HepG2 (cell line): ENCODE data around the gene ZNF846. TPM values are rescaled to one million over a fixed set of nuclear protein-coding genes. Genes with fewer than 3 reads are reported as not detected.

Experiments
- HNF1A ChIP-seq, 2 experiments: sonication (generic) in 1 of 2; formaldehyde crosslinking in 1 of 2; IDR thresholded peaks; 2 replicates each; pipeline versions ENCODE4 v1.4.0 to v1.6.1; 2016 to 2020; ENCODE audit warnings: borderline replicate concordance in 1 of 2, low read depth in 1 of 2, mild to moderate bottlenecking in 1 of 2, missing genetic modification reagents in 1 of 2
- REPIN1 ChIP-seq: sonication (generic); formaldehyde crosslinking; IDR thresholded peaks from 2 replicates; pipeline ENCODE4 v1.8.0; 2022; ENCODE audit warnings: missing genetic modification reagents, low read depth, mild to moderate bottlenecking, borderline replicate concordance
- SMYD3 ChIP-seq: sonication (generic); formaldehyde crosslinking; IDR thresholded peaks from 2 replicates; pipeline ENCODE4 v1.8.1; 2023; ENCODE audit warnings: mild to moderate bottlenecking, missing genetic modification reagents
- ZBTB40 ChIP-seq, 2 experiments: fragments of 450-650 bp in 1 of 2; sonication (generic) in 1 of 2; formaldehyde crosslinking in 1 of 2; IDR thresholded peaks; 2 replicates each; pipeline versions ENCODE4 v1.6.1 to v1.8.0; 2016 to 2022; ENCODE audit warnings: antibody characterized with exemption in 1 of 2, mild to moderate bottlenecking in 1 of 2, missing genetic modification reagents in 1 of 2
- ZNF501 ChIP-seq: sonication (generic); formaldehyde crosslinking; IDR thresholded peaks from 2 replicates; pipeline ENCODE4 v1.5.1; 2020; ENCODE audit warnings: mild to moderate bottlenecking, moderate library complexity, missing genetic modification reagents
- ZNF660 ChIP-seq: sonication (generic); formaldehyde crosslinking; IDR thresholded peaks from 2 replicates; pipeline ENCODE4 v1.5.1; 2020; ENCODE audit warnings: mild to moderate bottlenecking, low read depth, missing genetic modification reagents, borderline replicate concordance
- ZNF850 ChIP-seq: sonication (generic); formaldehyde crosslinking; conservative IDR thresholded peaks from 2 replicates; pipeline ENCODE4 v1.9.0; 2021; ENCODE audit warnings: mild to moderate bottlenecking, missing genetic modification reagents
- ZSCAN20 ChIP-seq: sonication (generic); formaldehyde crosslinking; IDR thresholded peaks from 2 replicates; pipeline ENCODE4 v1.4.0; 2020; ENCODE audit warnings: missing genetic modification reagents, mild to moderate bottlenecking, borderline replicate concordance
- polyA plus RNA-seq, 8 experiments: library from polyadenylated mRNA; depleted of rRNA in 3 of 8; stranded (reverse) in 7 of 8; unstranded in 1 of 8; fragments of >200 nt; fragmentation: Illumina TruSeq in 4 of 8; extraction: Trizol in 4 of 8; gene quantifications; 2 replicates each; pipeline versions ENCODE4 v1.2.1 to v1.2.3, GENCODE V29; 2011 to 2016; ENCODE audit warnings: low read depth in 4 of 8, missing spikeins in 1 of 8, mixed read lengths in 1 of 8; ENCODE audit not compliant: insufficient read depth in 1 of 8
- total RNA-seq, 5 experiments: library from RNA; depleted of rRNA; stranded (reverse); fragments of >200 nt; fragmentation: Illumina TruSeq; extraction: Trizol; gene quantifications; 2 replicates each; pipeline ENCODE4 v1.2.3, GENCODE V29; 2016; ENCODE audit warnings: low read depth in 1 of 5
- TF ChIP-seq, protein P1 (sequence below): conservative IDR thresholded peaks from 2 replicates; pipeline ENCODE4 v1.6.1; 2018; ENCODE audit warnings: missing genetic modification reagents
- TF ChIP-seq, protein P2 (sequence below): sonication (generic); formaldehyde crosslinking; IDR thresholded peaks from 2 replicates; pipeline ENCODE4 v1.8.1; 2023; ENCODE audit warnings: mild to moderate bottlenecking, missing genetic modification reagents

The ZNF846 gene
- total and polyA plus RNA-seq, 2 of the 13 experiments (the other 11 are each of a cell fraction or from before 2014, with no cell fraction given), result 4.8 to 5.4 TPM

- no peak for TF ChIP-seq HNF1A (IDR thresholded peaks at IDR 0.05; ENCODE audit: low read depth)
- TF ChIP-seq HNF1A (CRISPR knock-in tag; IDR thresholded peaks at IDR 0.05; ENCODE audit: borderline replicate concordance), result 0 out of 2 replicates have a peak, but pooled peaks have one; percentile 13
- TF ChIP-seq, protein P1, sequence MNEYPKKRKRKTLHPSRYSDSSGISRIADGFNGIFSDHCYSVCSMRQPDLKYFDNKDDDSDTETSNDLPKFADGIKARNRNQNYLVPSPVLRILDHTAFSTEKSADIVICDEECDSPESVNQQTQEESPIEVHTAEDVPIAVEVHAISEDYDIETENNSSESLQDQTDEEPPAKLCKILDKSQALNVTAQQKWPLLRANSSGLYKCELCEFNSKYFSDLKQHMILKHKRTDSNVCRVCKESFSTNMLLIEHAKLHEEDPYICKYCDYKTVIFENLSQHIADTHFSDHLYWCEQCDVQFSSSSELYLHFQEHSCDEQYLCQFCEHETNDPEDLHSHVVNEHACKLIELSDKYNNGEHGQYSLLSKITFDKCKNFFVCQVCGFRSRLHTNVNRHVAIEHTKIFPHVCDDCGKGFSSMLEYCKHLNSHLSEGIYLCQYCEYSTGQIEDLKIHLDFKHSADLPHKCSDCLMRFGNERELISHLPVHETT, result 0 out of 2 replicates have a peak, but pooled peaks have one; percentile 26
- peak; percentile 16; the same call in 1 of the 2 replicates for TF ChIP-seq REPIN1 (CRISPR knock-in tag)
- TF ChIP-seq ZSCAN20 (CRISPR knock-in tag), result no peak
- no peak for TF ChIP-seq ZNF850 (CRISPR knock-in tag)
- TF ChIP-seq, protein P2, sequence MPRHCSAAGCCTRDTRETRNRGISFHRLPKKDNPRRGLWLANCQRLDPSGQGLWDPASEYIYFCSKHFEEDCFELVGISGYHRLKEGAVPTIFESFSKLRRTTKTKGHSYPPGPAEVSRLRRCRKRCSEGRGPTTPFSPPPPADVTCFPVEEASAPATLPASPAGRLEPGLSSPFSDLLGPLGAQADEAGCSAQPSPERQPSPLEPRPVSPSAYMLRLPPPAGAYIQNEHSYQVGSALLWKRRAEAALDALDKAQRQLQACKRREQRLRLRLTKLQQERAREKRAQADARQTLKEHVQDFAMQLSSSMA, result no peak
- TF ChIP-seq SMYD3 (CRISPR knock-in tag), result 0 out of 2 replicates have a peak, but pooled peaks have one; percentile 30
- TF ChIP-seq ZNF501, result peak; percentile 75
- TF ChIP-seq ZBTB40 (IDR thresholded peaks at IDR 0.05), result no peak
- TF ChIP-seq ZBTB40 (CRISPR knock-in tag; IDR thresholded peaks at IDR 0.05), result 0 out of 2 replicates have a peak, but pooled peaks have one; percentile 21
- TF ChIP-seq ZNF660 (CRISPR knock-in tag), result no peak
Observed at GRCh38 chr19:9785367-9786331, 17.1 kb upstream of the ZNF846 start (continued).
